Activated CD4-positive, alpha-beta T cell treated with anti-CD3 and anti-CD28 coated beads for 36 hours (primary cell): ENCODE data around the gene SASH1. TPM values are rescaled to one million over a fixed set of nuclear protein-coding genes. Genes with fewer than 3 reads are reported as not detected.
A peak's percentile ranks its signal among the peaks of the same experiment; 100 is the strongest.

ENCODE experiments used
- ATAC-seq: fragments of 200-7000 bp; cut with Tn5 transposase; one replicate; pipeline ENCODE4 v1.10.0; 2021; ENCODE audit warnings: mild to moderate bottlenecking, moderate library complexity
- CTCF ChIA-PET: fragments of 350-600 bp; sonication (Branson Sonifier 250); formaldehyde crosslinking; loops from one replicate; lab custom pipeline; 2021; ENCODE audit warnings: antibody characterized with exemption; lab: Charles Lee
- POLR2A ChIA-PET: fragments of 350-600 bp; sonication (Branson Sonifier 250); formaldehyde crosslinking; loops from one replicate; lab custom pipeline; 2021; ENCODE audit warnings: antibody characterized with exemption, inconsistent platforms; lab: Charles Lee
- DNase-seq: peaks from one replicate; pipeline ENCODE4 v3.0.0-alpha.2; 2020
- H3K27ac Mint-ChIP-seq: one replicate; pipeline ENCODE4 v1.8.0; 2021; ENCODE audit warnings: mixed read lengths
- H3K27me3 Mint-ChIP-seq: one replicate; pipeline ENCODE4 v1.8.0; 2021; ENCODE audit warnings: mixed read lengths
- H3K36me3 Mint-ChIP-seq: one replicate; pipeline ENCODE4 v1.8.0; 2021; ENCODE audit warnings: low read depth, mixed read lengths
- H3K4me1 Mint-ChIP-seq: one replicate; pipeline ENCODE4 v1.8.0; 2021; ENCODE audit warnings: mixed read lengths
- H3K4me3 Mint-ChIP-seq: one replicate; pipeline ENCODE4 v1.8.0; 2021; ENCODE audit warnings: mild to moderate bottlenecking, moderate library complexity, mixed read lengths
- H3K9me3 Mint-ChIP-seq: one replicate; pipeline ENCODE4 v1.8.0; 2021; ENCODE audit warnings: low read depth, mixed read lengths
- intact Hi-C, 2 experiments: fragments of 100-400 bp; cut with DNase I in 1 of 2; cut with micrococcal nuclease in 1 of 2; formaldehyde crosslinking; loops; one replicate each; pipeline versions ENCODE4 v1.14.2 to v1.15.1; 2022 to 2024; cut with DNase I, micrococcal nuclease
- total RNA-seq, 2 experiments: library from RNA; stranded (reverse); gene quantifications; one replicate each; pipeline ENCODE4 v1.2.3, GENCODE V29; 2021

The SASH1 gene
- total RNA-seq, 2 experiments from 2014 or later: 0.26 to 0.46 TPM

DNA sequence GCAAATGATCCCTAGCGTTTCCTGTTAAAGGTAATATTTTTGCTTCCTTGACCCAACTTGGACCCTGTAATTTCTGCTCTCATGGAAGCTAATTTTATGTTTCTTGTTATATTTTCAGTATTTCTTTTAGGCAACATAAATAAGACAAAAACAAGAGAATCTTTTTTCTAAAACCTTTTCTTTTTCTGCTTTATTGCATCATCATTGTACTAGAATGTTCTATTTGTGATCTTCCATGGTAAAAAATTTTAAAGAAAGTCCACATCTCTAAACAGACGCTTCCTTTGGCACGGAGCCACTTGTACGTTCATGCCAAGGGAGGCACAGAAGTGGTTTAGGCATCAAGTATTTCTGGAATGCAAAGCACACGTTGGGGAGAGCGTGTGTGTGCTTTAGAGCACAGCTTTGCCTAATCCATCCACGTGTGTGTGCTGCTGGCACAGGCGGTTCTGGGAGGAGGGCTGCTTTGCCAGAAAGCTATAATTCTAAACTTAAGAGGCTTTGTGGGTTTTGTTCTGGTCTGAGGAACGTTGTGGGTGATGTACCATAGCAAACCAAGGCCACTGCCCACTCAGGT lies 98.3 kb downstream of the SASH1 start:
- no peak for DNase-seq
- no peak for ATAC-seq
- POLR2A ChIA-PET: no interaction called here
- Mint-ChIP-seq H3K9me3 (no peaks in the 10 kb centered on the region), H3K27ac (no peak overlapping the region), H3K4me1 (peaks cover 15% of the 10 kb centered on the region), H3K36me3 (no peaks in the 10 kb centered on the region), H3K4me3 (no peak overlapping the region), H3K27me3 (peaks cover 18% of the 10 kb centered on the region)
- intact Hi-C loops: loop anchor here (1.0 to 5.0 kb wide), 4 partner anchors 16 to 1589 kb away; no protein-coding TSS in a partner anchor
- CTCF ChIA-PET: interaction anchor here (0.9 to 1.1 kb wide), 2 partner anchors 12 to 296 kb away, joined by 3 to 4 read pairs; no protein-coding TSS in a partner anchor

DNA sequence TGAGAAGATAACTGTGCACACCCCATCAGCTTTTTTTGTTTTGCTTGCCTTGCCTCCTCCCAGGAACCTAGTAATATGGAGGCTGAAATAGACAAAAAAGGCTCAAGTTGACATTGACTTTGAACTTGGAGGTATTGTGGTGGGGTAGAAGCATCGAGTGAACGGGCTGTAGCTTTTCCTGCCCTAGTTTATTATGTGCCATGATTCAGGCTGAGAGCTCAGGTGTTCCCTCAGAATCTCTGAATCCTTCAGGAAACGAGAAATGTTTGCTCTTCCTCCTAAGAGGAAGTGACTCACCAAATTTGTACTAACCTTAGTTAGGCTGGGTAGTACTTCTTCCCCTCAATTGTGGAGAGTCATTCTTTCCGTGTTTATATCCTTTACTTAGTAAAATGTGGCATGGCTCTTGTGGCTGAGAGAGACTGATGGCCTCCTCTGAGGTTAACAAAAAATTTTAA lies 98.8 kb downstream of the SASH1 start:
- Mint-ChIP-seq H3K4me3 (no peak overlapping the region), H3K27me3 (peaks cover 18% of the 10 kb centered on the region), H3K36me3 (no peaks in the 10 kb centered on the region), H3K4me1 (peaks cover 15% of the 10 kb centered on the region), H3K27ac (no peak overlapping the region), H3K9me3 (no peaks in the 10 kb centered on the region)
- ChIA-PET CTCF (interaction anchor here (0.9 to 1.1 kb wide), 2 partner anchors 13 to 296 kb away, joined by 3 to 4 read pairs; no protein-coding TSS in a partner anchor), POLR2A (no interaction called here)
- DNase-seq: peak; percentile 26
- ATAC-seq: peak; percentile 95
- intact Hi-C loops: loop anchor here (1.0 to 5.0 kb wide), 4 partner anchors 16 to 1589 kb away; no protein-coding TSS in a partner anchor

DNA sequence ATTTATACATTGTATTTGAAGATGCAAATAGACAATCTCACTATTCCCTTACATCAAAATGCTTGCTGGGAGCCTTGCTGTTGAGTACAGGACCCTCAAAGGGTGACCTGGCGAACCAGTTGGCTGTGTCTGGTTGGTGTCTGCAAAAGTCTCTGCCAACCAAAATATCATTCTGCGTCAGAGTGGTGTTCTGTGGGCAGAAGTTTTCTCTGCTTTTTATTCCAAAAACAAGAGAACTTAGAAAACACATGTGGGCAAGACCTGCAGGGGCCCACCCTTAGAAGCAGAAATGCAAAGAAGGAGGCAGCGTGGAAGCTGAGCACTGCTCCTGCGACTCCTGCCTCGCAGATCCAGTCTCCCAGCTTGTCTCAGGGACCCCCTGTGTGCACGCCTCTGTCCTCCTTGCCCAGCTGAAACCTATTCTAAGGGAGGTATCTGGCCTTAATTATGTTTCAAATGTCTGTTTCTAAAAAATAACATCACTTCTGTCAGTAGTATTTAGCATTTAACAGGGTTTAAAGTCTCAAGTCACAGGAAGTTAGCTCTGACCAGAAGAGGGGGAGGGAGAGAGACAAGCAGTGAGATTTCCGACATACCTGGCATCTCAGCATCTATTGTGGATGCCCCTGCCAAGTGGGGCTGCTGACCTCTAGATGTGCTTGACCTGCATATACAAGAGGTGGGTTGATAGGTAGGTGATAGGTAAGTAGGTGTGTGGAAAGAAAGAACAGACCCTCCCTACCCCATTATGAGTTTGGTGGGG lies 101.3 kb downstream of the SASH1 start:
- Mint-ChIP-seq H3K9me3 (no peaks in the 10 kb centered on the region), H3K27ac (no peak overlapping the region), H3K36me3 (no peaks in the 10 kb centered on the region), H3K27me3 (peaks cover 30% of the 10 kb centered on the region), H3K4me3 (no peak overlapping the region), H3K4me1 (peaks cover 24% of the 10 kb centered on the region)
- POLR2A ChIA-PET: no interaction called here
- no peak for ATAC-seq
- CTCF ChIA-PET: no interaction called here
- intact Hi-C loops: loop anchor here (5.0 kb wide), 2 partner anchors 242 to 1592 kb away; no protein-coding TSS in a partner anchor
- DNase-seq: no peak

DNA sequence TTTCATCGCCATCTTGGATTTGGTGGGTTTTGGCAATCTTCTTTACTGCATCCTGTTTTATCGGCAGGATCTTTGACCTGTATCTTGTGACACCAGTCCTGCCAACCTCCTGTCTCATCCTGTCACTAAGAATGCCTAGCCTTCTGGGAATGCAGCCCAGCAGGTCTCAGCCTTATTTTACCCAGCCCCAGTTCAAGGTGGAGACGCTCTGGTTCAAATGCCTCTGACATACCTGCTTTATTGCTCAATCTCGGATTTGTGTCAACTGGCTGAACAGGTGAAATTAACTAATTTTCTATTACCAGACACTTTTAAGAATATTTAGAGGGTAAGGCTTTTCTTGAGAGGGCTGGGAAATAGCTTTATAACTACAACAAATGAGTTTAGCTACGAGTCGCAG lies 102.5 kb downstream of the SASH1 start:
- CTCF ChIA-PET: interaction anchor here (0.5 kb wide), 1 partner anchor 571 kb away, joined by 3 read pairs; no protein-coding TSS in a partner anchor
- ATAC-seq (no peak), DNase-seq (no peak)
- H3K4me3 Mint-ChIP-seq: no peak overlapping the region
- H3K27me3 Mint-ChIP-seq: peaks cover 28% of the 10 kb centered on the region
- H3K36me3 Mint-ChIP-seq: no peaks in the 10 kb centered on the region
- intact Hi-C loops: no loop called here
- H3K4me1 Mint-ChIP-seq: peaks cover 24% of the 10 kb centered on the region
- POLR2A ChIA-PET: interaction anchor here (0.8 kb wide), 1 partner anchor 46 kb away, joined by 7 read pairs; no protein-coding TSS in a partner anchor
- no peak overlapping the region for H3K27ac Mint-ChIP-seq
- no peaks in the 10 kb centered on the region for H3K9me3 Mint-ChIP-seq

DNA sequence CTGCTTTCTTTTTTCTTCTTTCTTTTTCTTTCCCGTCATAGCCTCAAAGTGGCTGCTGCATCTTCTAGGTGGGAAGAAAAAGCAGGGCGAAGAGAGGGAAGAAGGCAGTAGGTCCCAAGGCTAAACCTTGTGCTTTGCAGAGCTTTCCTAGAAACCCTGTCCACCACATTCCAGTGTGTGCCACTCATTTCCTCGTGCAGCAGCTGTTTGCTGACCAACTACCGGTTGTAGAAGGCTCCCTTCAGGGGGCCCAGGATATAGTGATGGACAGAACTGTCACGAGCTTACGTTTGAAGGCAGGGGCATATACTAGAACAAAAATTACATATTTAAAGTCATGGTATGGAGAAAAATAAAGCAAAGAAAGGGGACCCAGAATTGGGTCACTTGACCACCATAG lies 103.0 kb downstream of the SASH1 start:
- intact Hi-C loops: no loop called here
- Mint-ChIP-seq H3K36me3 (no peaks in the 10 kb centered on the region), H3K27ac (no peak overlapping the region), H3K9me3 (no peaks in the 10 kb centered on the region), H3K4me1 (peaks cover 24% of the 10 kb centered on the region), H3K4me3 (no peak overlapping the region), H3K27me3 (peaks cover 27% of the 10 kb centered on the region)
- CTCF ChIA-PET: interaction anchor here (0.5 kb wide), 1 partner anchor 572 kb away, joined by 3 read pairs; no protein-coding TSS in a partner anchor
- DNase-seq (no peak), ATAC-seq (no peak)
- POLR2A ChIA-PET: interaction anchor here (0.8 kb wide), 1 partner anchor 46 kb away, joined by 7 read pairs; no protein-coding TSS in a partner anchor

DNA sequence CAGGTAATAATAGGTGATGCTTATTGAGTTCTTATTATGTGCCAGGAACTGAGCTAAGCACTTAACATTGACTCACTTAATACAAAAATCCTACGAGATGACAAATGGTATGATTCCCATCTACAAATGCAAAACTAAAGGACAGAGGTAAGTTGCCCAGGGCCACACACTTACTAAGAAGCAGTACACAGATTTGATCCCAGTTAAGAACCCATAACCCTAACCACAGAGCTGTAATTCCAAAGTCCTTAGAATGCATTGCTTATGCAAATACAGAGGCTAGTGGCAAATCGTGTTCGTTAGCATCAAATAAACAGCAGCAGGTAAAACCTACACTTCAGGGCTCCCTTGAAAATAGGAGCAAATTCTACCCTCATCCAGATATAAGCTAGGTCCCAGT lies 104.0 kb downstream of the SASH1 start:
- intact Hi-C loops: no loop called here
- H3K27ac Mint-ChIP-seq: no peak overlapping the region
- DNase-seq: no peak
- no peak for ATAC-seq
- ChIA-PET POLR2A (no interaction called here), CTCF (interaction anchor here (0.7 to 1.2 kb wide), 2 partner anchors 18 to 270 kb away, joined by 3 to 5 read pairs; no protein-coding TSS in a partner anchor)
- H3K4me1 Mint-ChIP-seq: peaks cover 21% of the 10 kb centered on the region
- H3K4me3 Mint-ChIP-seq: no peak overlapping the region
- no peaks in the 10 kb centered on the region for H3K9me3 Mint-ChIP-seq
- peaks cover 28% of the 10 kb centered on the region for H3K27me3 Mint-ChIP-seq
- no peaks in the 10 kb centered on the region for H3K36me3 Mint-ChIP-seq

DNA sequence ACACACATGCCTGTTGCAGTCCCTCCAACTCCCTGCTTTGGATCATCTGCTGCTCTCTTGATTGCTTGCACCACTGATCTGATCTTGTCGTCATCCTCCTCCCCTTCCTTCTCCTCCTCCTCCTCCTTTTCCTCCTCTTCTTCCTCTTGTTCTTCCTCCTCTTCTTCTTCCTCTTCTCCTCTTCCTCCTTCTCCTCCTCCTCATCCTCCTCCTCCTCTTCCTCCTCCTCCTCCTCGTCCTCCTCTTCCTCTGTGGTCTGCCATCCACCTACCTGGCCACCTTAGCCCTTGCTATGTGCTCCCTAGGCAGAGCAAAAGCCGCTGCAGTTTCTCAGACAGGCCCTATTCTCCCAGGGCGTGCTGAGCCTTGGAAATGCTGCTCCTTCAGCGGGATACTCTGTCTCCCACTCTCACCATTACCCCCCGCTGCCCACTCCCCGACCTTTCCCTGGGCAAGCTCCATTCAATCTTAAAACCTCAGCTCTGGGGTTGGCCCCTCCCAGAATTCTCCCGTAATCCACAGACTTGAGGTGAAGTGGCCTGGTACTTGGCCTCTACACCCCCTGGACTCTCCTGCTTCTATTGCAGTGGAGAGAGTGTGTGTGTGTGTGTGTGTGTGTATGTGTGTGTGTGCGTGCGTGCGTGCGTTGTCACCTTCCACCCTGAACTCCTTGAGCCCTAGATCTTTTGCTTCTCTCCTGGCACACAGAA lies 105.0 kb downstream of the SASH1 start:
- Mint-ChIP-seq H3K9me3 (no peaks in the 10 kb centered on the region), H3K36me3 (no peaks in the 10 kb centered on the region), H3K4me1 (peaks cover 21% of the 10 kb centered on the region), H3K4me3 (no peak overlapping the region), H3K27ac (no peak overlapping the region), H3K27me3 (peaks cover 30% of the 10 kb centered on the region)
- CTCF ChIA-PET: interaction anchor here (1.2 kb wide), 1 partner anchor 17 kb away, joined by 5 read pairs; no protein-coding TSS in a partner anchor
- POLR2A ChIA-PET: no interaction called here
- ATAC-seq: no peak
- DNase-seq: no peak
- intact Hi-C loops: no loop called here

DNA sequence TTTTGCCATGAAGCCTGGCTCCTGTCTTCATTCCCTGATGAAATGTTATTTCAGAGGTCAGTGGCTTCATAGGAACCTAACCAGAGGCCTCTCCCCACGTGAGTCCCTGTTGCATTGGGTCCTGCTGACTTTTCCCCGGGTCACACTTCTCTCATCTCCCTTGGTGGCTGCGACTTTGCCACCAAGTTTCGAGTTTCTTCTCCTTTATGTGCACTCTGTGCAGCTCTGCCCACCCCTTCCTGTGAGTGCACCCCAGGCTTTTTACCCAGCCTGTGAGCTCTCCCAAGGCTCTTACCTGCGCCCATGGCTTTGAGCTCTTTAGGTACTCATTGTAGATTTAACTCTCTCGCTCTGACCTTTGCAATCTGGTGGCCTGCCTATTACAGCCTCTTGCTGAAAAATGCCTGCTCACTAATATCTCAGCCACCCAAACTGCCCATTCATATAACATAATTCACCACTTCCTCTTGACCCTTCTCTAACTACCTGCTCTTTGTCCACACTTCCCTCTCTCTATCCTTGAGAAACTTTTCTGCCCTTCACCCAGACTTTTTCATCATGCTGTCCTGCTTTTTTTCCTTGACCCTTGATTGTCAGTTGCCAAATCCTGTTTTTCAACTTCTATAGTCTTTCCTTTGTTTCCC lies 105.9 kb downstream of the SASH1 start:
- Mint-ChIP-seq H3K9me3 (no peaks in the 10 kb centered on the region), H3K36me3 (no peaks in the 10 kb centered on the region), H3K4me3 (no peak overlapping the region), H3K27me3 (peaks cover 31% of the 10 kb centered on the region), H3K27ac (no peak overlapping the region), H3K4me1 (peaks cover 21% of the 10 kb centered on the region)
- peak; percentile 50 for ATAC-seq
- ChIA-PET CTCF (no interaction called here), POLR2A (no interaction called here)
- intact Hi-C loops: no loop called here
- DNase-seq: peak; percentile 34

DNA sequence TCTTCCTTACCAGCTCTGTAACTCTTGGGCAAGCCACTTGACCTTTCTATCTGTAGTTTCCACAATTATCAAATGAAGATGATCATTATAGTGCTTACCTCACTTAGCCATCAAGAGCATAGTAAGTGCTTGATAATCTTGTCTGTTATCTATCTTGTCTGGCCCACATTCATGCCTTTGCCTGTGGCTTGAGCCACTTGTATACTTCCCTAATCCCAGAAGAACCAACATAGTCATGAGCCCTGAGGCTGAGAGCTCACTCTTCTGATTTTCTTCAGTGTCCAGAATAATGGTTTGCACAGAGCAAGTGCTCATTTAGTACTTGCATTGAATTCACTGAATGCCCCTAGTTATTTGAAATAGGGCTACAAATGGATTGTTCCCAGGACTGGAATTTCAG lies 108.2 kb downstream of the SASH1 start:
- Mint-ChIP-seq H3K4me3 (no peak overlapping the region), H3K9me3 (no peaks in the 10 kb centered on the region), H3K4me1 (peaks cover 21% of the 10 kb centered on the region), H3K36me3 (no peaks in the 10 kb centered on the region), H3K27me3 (peaks cover 28% of the 10 kb centered on the region), H3K27ac (no peak overlapping the region)
- POLR2A ChIA-PET: no interaction called here
- DNase-seq (no peak), ATAC-seq (no peak)
- intact Hi-C loops: no loop called here
- CTCF ChIA-PET: interaction anchor here (0.9 kb wide), 1 partner anchor 13 kb away, joined by 3 read pairs; no protein-coding TSS in a partner anchor

DNA sequence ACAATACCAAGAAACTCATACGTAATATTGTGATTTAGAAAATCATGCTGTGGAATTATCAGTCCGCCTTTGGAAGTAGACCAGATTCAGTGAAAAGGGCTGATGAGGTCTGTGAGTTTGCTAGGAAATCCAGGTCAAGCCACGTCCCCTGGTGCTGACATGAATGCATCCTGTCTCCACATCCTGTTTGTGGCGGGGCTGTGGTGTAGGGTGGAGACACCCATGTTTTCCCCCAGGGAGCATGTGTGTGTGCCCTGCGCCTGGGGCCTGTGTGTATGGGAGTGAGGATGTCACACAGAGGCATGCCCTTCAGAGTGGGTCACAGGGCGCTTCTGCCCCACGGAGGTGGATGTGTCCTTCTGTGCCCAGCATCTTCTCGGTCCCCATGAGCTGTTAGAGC lies 109.1 kb downstream of the SASH1 start:
- Mint-ChIP-seq H3K36me3 (no peaks in the 10 kb centered on the region), H3K27me3 (peaks cover 28% of the 10 kb centered on the region), H3K27ac (peak overlapping the region; percentile 22), H3K4me3 (no peak overlapping the region), H3K9me3 (no peaks in the 10 kb centered on the region), H3K4me1 (peaks cover 21% of the 10 kb centered on the region)
- intact Hi-C loops: no loop called here
- DNase-seq (peak; percentile 75), ATAC-seq (peak; percentile 85)
- CTCF ChIA-PET: interaction anchor here (0.7 kb wide), 1 partner anchor 12 kb away, joined by 3 read pairs; no protein-coding TSS in a partner anchor
- POLR2A ChIA-PET: no interaction called here

DNA sequence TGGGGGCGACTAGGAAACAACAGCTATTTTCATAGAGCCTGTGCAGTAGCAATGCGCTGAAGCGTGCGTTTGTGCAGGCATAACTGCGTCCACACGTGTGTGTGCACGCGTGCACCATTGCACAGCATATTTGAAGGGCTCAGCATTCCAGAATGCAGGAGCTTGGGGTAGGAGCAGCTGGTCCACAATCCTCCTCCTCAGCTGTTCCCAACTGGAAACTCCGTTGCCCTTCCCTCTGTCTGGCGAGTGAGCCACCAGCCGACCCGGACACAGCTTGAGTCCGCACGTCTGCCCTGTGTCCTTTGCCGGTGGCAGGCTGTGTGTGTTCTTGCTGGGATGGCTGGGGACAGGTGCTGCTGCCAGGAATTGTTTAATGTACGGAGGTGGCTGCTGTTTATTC lies 110.2 kb downstream of the SASH1 start:
- ChIA-PET POLR2A (no interaction called here), CTCF (no interaction called here)
- no peak overlapping the region for H3K4me3 Mint-ChIP-seq
- ATAC-seq (no peak), DNase-seq (no peak)
- no peaks in the 10 kb centered on the region for H3K36me3 Mint-ChIP-seq
- intact Hi-C loops: no loop called here
- H3K27ac Mint-ChIP-seq: no peak overlapping the region
- H3K4me1 Mint-ChIP-seq: peaks cover 25% of the 10 kb centered on the region
- peaks cover 21% of the 10 kb centered on the region for H3K27me3 Mint-ChIP-seq
- no peaks in the 10 kb centered on the region for H3K9me3 Mint-ChIP-seq
